HepG2 (cell line): Measurements from ENCODE around the gene HSCB. TPM values are rescaled to one million over a fixed set of nuclear protein-coding genes. Genes with fewer than 3 reads are reported as not detected.

Source experiments
- ARNT2 ChIP-seq: sonication (generic); formaldehyde crosslinking; IDR thresholded peaks from 2 replicates; pipeline ENCODE4 v1.8.0; 2022; ENCODE audit warnings: mild to moderate bottlenecking, low read depth, missing genetic modification reagents, moderate library complexity
- EED ChIP-seq: sonication (generic); formaldehyde crosslinking; IDR thresholded peaks from 2 replicates; pipeline ENCODE4 v1.5.0; 2020; ENCODE audit warnings: mild to moderate bottlenecking, missing genetic modification reagents
- KDM3A ChIP-seq: IDR thresholded peaks from 2 replicates; pipeline ENCODE4 v1.6.1; 2018; ENCODE audit warnings: low read depth, missing compliant biosample characterization
- KLF12 ChIP-seq: sonication (generic); formaldehyde crosslinking; IDR thresholded peaks from 2 replicates; pipeline ENCODE4 v1.4.0; 2020; ENCODE audit warnings: missing genetic modification reagents, borderline replicate concordance
- MTA3 ChIP-seq: sonication (generic); formaldehyde crosslinking; IDR thresholded peaks from 2 replicates; pipeline ENCODE4 v1.4.0; 2020; ENCODE audit warnings: missing genetic modification reagents
- NR2F6 ChIP-seq, 2 experiments: IDR thresholded peaks; 2 replicates each; pipeline ENCODE4 v1.6.1; 2016; ENCODE audit warnings: antibody characterized with exemption in 1 of 2, mild to moderate bottlenecking in 1 of 2
- RNF2 ChIP-seq: fragments of 450-650 bp; conservative IDR thresholded peaks from 2 replicates; pipeline ENCODE4 v1.6.1; 2016; ENCODE audit warnings: low read depth
- SMAD3 ChIP-seq: sonication (generic); formaldehyde crosslinking; IDR thresholded peaks from 2 replicates; pipeline ENCODE4 v1.4.0; 2020; ENCODE audit warnings: missing genetic modification reagents
- STAT5B ChIP-seq: sonication (generic); formaldehyde crosslinking; IDR thresholded peaks from 2 replicates; pipeline ENCODE4 v1.4.0; 2020; ENCODE audit warnings: missing genetic modification reagents
- ZNF225 ChIP-seq: sonication (generic); formaldehyde crosslinking; IDR thresholded peaks from 2 replicates; pipeline ENCODE4 v1.4.0; 2020; ENCODE audit warnings: mild to moderate bottlenecking, missing genetic modification reagents
- ZNF24 ChIP-seq: fragments of 450-650 bp; IDR thresholded peaks from 2 replicates; pipeline ENCODE4 v1.6.1; 2017; ENCODE audit warnings: antibody characterized with exemption, mild to moderate bottlenecking
- ZNF251 ChIP-seq: sonication (generic); formaldehyde crosslinking; IDR thresholded peaks from 2 replicates; pipeline ENCODE4 v1.9.0; 2021; ENCODE audit warnings: mild to moderate bottlenecking, missing genetic modification reagents
- ZNF383 ChIP-seq: sonication (generic); formaldehyde crosslinking; IDR thresholded peaks from 2 replicates; pipeline ENCODE4 v1.4.0; 2020; ENCODE audit warnings: missing genetic modification reagents, mild to moderate bottlenecking, borderline replicate concordance
- ZNF557 ChIP-seq: sonication (generic); formaldehyde crosslinking; IDR thresholded peaks from 2 replicates; pipeline ENCODE4 v1.4.0; 2020; ENCODE audit warnings: missing genetic modification reagents
- ZNF562 ChIP-seq: sonication (generic); formaldehyde crosslinking; IDR thresholded peaks from 2 replicates; pipeline ENCODE4 v1.8.0; 2022; ENCODE audit warnings: missing genetic modification reagents, borderline replicate concordance
- ZZZ3 ChIP-seq: sonication (generic); formaldehyde crosslinking; IDR thresholded peaks from 2 replicates; pipeline ENCODE4 v1.4.0; 2020; ENCODE audit warnings: missing genetic modification reagents, mild to moderate bottlenecking, borderline replicate concordance
- polyA plus RNA-seq, 8 experiments: library from polyadenylated mRNA; depleted of rRNA in 3 of 8; stranded (reverse) in 7 of 8; unstranded in 1 of 8; fragments of >200 nt; fragmentation: Illumina TruSeq in 4 of 8; extraction: Trizol in 4 of 8; gene quantifications; 2 replicates each; pipeline versions ENCODE4 v1.2.1 to v1.2.3, GENCODE V29; 2011 to 2016; ENCODE audit warnings: low read depth in 4 of 8, missing spikeins in 1 of 8, mixed read lengths in 1 of 8; ENCODE audit not compliant: insufficient read depth in 1 of 8
- total RNA-seq, 5 experiments: library from RNA; depleted of rRNA; stranded (reverse); fragments of >200 nt; fragmentation: Illumina TruSeq; extraction: Trizol; gene quantifications; 2 replicates each; pipeline ENCODE4 v1.2.3, GENCODE V29; 2016; ENCODE audit warnings: low read depth in 1 of 5
- TF ChIP-seq, protein P1 (sequence below): sonication (generic); formaldehyde crosslinking; IDR thresholded peaks from 2 replicates; pipeline ENCODE4 v1.4.0; 2020; ENCODE audit warnings: mild to moderate bottlenecking, missing genetic modification reagents
- TF ChIP-seq, protein P2 (sequence below): sonication (generic); formaldehyde crosslinking; IDR thresholded peaks from 2 replicates; pipeline ENCODE4 v1.4.0; 2020; ENCODE audit warnings: missing genetic modification reagents
- TF ChIP-seq, protein P3 (sequence below): sonication (generic); formaldehyde crosslinking; conservative IDR thresholded peaks from 2 replicates; pipeline ENCODE4 v1.8.0; 2022; ENCODE audit warnings: low read depth, missing genetic modification reagents
- TF ChIP-seq, protein P4 (sequence below): sonication (generic); formaldehyde crosslinking; IDR thresholded peaks from 2 replicates; pipeline ENCODE4 v1.4.0; 2020; ENCODE audit warnings: mild to moderate bottlenecking, missing genetic modification reagents
- TF ChIP-seq, protein P5 (sequence below): sonication (generic); formaldehyde crosslinking; conservative IDR thresholded peaks from 2 replicates; pipeline ENCODE4 v1.4.0; 2020; ENCODE audit warnings: missing genetic modification reagents

The HSCB gene
- total and polyA plus RNA-seq, 2 of the 13 experiments (the other 11 are each of a cell fraction or from before 2014, with no cell fraction given): 15.4 to 20.9 TPM

DNA sequence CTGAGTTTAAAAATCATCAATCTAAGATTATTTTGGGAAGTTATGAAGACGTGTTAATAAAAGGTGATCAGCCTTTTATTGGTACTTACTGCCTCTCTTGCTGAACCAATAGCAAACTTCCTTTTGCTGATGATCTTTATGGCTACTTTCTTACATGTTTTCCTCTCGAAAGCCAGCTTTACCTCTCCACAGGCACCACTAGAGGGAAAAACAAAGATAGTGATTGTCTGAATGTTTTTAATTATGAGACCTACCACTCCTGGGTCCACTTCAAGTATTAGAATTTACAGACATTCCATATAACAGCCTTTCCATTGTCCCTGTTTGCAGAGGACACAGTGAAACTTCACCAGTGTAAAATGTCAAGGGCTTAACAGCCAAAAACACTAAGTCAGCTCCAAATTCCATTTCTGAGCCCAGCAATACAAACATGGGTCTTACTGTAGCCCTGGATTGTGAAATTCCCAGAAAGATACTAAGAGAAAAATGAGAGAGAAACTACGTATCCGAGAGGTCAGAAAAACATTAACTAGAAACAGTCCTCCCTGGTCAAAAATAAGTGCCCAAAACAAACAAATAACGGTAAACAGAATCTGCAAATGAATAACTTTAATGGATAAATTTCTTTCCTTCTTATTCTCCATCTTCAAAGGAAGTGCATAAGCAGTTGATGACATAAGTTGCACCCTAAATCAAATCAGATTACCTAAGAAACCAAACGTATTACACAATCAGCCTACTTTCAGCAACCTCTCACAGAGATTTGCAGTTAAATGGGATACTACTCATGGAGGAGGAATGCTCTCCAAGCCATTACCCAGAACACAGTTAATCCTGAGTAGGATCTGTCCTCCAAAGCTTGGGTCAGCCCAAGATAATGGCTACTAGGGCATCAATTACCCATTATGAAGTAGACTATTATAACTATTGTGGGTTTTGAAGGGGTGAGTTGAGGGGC lies 29.7 kb upstream of the HSCB start (continued):
- TF ChIP-seq KLF12 (CRISPR knock-in tag) (no peak), KDM3A (CRISPR knock-in tag) (no peak), ZNF383 (CRISPR knock-in tag) (no peak), ZNF251 (CRISPR knock-in tag) (no peak), ZNF557 (CRISPR knock-in tag) (no peak), ZNF562 (CRISPR knock-in tag) (no peak), ZNF225 (CRISPR knock-in tag) (no peak), RNF2 (no peak), STAT5B (no peak), NR2F6 (IDR thresholded peaks at IDR 0.05) (no peak), NR2F6 (CRISPR knock-in tag; IDR thresholded peaks at IDR 0.05) (peak; percentile 41; the same call in 1 of the 2 replicates), MTA3 (CRISPR knock-in tag) (no peak), ARNT2 (CRISPR knock-in tag) (no peak), ZZZ3 (CRISPR knock-in tag) (no peak), EED (no peak), ZNF24 (no peak), SMAD3 (CRISPR knock-in tag) (no peak)
- TF ChIP-seq, protein P1, sequence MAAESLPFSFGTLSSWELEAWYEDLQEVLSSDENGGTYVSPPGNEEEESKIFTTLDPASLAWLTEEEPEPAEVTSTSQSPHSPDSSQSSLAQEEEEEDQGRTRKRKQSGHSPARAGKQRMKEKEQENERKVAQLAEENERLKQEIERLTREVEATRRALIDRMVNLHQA (CRISPR knock-in tag): no peak
- TF ChIP-seq, protein P2, sequence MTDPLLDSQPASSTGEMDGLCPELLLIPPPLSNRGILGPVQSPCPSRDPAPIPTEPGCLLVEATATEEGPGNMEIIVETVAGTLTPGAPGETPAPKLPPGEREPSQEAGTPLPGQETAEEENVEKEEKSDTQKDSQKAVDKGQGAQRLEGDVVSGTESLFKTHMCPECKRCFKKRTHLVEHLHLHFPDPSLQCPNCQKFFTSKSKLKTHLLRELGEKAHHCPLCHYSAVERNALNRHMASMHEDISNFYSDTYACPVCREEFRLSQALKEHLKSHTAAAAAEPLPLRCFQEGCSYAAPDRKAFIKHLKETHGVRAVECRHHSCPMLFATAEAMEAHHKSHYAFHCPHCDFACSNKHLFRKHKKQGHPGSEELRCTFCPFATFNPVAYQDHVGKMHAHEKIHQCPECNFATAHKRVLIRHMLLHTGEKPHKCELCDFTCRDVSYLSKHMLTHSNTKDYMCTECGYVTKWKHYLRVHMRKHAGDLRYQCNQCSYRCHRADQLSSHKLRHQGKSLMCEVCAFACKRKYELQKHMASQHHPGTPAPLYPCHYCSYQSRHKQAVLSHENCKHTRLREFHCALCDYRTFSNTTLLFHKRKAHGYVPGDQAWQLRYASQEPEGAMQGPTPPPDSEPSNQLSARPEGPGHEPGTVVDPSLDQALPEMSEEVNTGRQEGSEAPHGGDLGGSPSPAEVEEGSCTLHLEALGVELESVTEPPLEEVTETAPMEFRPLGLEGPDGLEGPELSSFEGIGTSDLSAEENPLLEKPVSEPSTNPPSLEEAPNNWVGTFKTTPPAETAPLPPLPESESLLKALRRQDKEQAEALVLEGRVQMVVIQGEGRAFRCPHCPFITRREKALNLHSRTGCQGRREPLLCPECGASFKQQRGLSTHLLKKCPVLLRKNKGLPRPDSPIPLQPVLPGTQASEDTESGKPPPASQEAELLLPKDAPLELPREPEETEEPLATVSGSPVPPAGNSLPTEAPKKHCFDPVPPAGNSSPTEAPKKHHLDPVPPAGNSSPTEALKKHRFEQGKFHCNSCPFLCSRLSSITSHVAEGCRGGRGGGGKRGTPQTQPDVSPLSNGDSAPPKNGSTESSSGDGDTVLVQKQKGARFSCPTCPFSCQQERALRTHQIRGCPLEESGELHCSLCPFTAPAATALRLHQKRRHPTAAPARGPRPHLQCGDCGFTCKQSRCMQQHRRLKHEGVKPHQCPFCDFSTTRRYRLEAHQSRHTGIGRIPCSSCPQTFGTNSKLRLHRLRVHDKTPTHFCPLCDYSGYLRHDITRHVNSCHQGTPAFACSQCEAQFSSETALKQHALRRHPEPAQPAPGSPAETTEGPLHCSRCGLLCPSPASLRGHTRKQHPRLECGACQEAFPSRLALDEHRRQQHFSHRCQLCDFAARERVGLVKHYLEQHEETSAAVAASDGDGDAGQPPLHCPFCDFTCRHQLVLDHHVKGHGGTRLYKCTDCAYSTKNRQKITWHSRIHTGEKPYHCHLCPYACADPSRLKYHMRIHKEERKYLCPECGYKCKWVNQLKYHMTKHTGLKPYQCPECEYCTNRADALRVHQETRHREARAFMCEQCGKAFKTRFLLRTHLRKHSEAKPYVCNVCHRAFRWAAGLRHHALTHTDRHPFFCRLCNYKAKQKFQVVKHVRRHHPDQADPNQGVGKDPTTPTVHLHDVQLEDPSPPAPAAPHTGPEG (CRISPR knock-in tag): no peak
- TF ChIP-seq, protein P3, sequence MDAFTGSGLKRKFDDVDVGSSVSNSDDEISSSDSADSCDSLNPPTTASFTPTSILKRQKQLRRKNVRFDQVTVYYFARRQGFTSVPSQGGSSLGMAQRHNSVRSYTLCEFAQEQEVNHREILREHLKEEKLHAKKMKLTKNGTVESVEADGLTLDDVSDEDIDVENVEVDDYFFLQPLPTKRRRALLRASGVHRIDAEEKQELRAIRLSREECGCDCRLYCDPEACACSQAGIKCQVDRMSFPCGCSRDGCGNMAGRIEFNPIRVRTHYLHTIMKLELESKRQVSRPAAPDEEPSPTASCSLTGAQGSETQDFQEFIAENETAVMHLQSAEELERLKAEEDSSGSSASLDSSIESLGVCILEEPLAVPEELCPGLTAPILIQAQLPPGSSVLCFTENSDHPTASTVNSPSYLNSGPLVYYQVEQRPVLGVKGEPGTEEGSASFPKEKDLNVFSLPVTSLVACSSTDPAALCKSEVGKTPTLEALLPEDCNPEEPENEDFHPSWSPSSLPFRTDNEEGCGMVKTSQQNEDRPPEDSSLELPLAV (CRISPR knock-in tag): no peak
- TF ChIP-seq, protein P4, sequence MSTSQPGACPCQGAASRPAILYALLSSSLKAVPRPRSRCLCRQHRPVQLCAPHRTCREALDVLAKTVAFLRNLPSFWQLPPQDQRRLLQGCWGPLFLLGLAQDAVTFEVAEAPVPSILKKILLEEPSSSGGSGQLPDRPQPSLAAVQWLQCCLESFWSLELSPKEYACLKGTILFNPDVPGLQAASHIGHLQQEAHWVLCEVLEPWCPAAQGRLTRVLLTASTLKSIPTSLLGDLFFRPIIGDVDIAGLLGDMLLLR (CRISPR knock-in tag): no peak
- TF ChIP-seq, protein P5, sequence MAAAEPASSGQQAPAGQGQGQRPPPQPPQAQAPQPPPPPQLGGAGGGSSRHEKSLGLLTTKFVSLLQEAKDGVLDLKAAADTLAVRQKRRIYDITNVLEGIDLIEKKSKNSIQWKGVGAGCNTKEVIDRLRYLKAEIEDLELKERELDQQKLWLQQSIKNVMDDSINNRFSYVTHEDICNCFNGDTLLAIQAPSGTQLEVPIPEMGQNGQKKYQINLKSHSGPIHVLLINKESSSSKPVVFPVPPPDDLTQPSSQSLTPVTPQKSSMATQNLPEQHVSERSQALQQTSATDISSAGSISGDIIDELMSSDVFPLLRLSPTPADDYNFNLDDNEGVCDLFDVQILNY (CRISPR knock-in tag): no peak
